Measurements from ENCODE around the gene SERPINA4.

Gene SERPINA4

DNA sequence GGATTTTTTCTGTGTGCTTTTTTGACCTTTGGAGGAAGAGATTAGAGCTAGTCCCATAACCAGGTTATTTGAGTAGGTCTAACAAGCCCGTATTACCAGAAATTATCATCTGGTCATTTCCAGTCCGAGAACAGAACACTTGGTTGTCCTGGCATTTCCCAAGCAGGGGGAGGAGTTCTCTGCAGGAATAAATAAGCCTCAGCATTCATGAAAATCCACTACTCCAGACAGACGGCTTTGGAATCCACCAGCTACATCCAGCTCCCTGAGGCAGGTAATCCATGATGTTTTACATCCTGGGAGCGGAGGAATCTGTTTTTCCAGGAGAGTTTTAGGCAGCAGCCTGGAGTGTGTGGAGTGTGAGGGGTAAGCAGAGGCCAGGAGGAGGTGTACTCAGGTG lies 50.9 kb downstream of the SERPINA4 start, which contains the start of gene SERPINA3:
Gene SERPINA3, plus strand, starts transcription at position 218 of the 400 bp plus-strand sequence. CDS start 2,051 bp downstream, outside the sequence.
- no peak for DNase-seq (ENCODE audit: extremely low read depth, insufficient read length)
- no peaks in the 10 kb centered on the region; the same call in 1 of the 2 replicates for H3K27me3 ChIP-seq (replicated peaks; ENCODE audit: control insufficient read depth, insufficient read depth, low read length)
- H3K4me3 ChIP-seq (replicated peaks; ENCODE audit: low read depth, low read length): no peak within 1 kb of the TSS
- no peaks in the 10 kb centered on the region for H3K36me3 ChIP-seq (ENCODE audit: control insufficient read depth, insufficient read depth, low read length)
- TF ChIP-seq, protein P1, sequence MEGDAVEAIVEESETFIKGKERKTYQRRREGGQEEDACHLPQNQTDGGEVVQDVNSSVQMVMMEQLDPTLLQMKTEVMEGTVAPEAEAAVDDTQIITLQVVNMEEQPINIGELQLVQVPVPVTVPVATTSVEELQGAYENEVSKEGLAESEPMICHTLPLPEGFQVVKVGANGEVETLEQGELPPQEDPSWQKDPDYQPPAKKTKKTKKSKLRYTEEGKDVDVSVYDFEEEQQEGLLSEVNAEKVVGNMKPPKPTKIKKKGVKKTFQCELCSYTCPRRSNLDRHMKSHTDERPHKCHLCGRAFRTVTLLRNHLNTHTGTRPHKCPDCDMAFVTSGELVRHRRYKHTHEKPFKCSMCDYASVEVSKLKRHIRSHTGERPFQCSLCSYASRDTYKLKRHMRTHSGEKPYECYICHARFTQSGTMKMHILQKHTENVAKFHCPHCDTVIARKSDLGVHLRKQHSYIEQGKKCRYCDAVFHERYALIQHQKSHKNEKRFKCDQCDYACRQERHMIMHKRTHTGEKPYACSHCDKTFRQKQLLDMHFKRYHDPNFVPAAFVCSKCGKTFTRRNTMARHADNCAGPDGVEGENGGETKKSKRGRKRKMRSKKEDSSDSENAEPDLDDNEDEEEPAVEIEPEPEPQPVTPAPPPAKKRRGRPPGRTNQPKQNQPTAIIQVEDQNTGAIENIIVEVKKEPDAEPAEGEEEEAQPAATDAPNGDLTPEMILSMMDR (IDR thresholded peaks at IDR 0.05; ENCODE audit: insufficient read depth, low read length, poor library complexity, severe bottlenecking): no peak

DNA sequence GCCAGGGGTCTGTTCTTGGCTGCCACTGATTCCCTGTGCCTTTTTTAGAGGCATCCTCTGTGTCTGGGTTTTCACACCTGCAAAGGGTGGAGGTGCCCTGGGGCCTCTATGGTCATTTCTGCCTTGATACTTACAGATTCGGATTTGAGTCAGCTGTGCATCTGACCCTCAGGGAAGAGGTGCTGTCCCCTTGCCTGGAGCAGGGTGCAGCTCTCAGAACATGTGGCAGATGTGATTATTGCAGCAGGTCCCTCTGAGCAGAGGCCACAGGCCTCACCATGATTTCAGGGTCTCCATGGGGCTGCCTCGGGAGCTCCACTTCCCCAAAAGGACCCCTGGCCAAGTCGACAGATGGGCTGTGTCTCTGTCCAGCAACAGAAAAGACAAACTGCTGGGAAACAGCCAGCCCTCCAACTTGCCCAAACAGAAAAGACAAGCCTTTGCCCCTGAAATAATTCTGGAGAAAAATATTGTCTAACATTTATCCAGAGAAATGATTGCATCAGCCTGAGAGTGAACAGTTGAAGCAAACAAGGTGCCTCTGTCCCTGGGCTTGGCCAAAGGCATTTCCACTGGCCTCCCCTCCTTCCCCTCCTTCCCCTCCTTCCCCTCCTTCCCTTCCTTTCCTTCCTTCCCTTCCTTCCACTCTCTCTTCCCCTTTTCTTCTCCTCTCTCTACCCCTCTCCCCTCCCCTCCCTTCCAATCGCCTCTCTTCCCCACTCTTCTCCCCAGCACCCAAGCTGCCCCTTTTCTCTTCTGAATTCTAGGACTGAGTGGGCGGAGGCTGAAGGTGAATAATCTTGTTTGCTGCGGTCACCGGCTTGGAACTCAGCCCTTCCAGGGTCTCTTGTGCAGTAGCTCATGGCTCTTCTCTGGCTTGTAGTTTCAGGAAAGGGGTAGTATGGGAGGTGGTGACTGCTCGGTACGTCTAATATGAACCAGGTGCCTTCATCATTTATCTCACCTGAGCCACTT lies 51.6 kb downstream of the SERPINA4 start:
- H3K27me3 ChIP-seq (replicated peaks; ENCODE audit: control insufficient read depth, insufficient read depth, low read length): no peaks in the 10 kb centered on the region; the same call in 1 of the 2 replicates
- TF ChIP-seq, protein P1 (IDR thresholded peaks at IDR 0.05; ENCODE audit: insufficient read depth, low read length, poor library complexity, severe bottlenecking): no peak
- no peak overlapping the region for H3K4me3 ChIP-seq (replicated peaks; ENCODE audit: low read depth, low read length)
- H3K36me3 ChIP-seq (ENCODE audit: control insufficient read depth, insufficient read depth, low read length): no peaks in the 10 kb centered on the region
- no peak for DNase-seq (ENCODE audit: extremely low read depth, insufficient read length)

DNA sequence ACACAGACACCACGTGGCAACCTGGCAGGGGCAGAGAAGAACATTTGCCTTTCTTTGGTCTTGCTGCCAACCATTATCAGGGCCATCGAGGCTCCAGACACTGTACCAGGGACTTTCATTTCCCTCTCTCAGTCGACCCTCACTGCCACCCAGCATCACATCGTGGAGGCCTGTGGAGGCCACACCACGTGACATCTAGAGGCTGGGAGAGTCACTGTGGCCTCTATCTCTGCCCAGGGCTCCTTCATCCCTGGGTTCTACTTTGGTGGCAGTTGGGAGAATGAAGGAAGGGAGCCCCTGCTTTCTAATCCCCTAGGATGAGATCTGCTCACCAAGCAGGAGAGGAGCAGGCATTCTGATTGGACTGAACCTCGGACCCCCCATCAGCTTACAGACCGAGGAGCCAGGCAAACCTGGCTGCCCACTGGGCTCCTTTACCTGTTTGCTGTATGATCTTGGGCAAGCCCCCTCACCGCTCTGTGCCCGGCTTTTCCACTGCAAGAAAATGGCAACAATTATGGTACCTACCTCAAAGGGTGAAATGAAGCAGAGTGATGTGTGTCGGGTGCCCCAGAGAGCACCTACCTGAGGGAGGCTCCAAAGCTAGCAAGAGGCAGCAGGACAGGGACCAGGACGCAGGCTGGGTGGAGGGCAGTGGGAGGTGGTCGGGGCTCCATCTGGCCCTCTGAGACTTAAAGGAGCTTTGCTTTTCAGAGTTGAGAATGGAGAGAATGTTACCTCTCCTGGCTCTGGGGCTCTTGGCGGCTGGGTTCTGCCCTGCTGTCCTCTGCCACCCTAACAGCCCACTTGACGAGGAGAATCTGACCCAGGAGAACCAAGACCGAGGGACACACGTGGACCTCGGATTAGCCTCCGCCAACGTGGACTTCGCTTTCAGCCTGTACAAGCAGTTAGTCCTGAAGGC lies 52.7 kb downstream of the SERPINA4 start:
- DNase-seq (ENCODE audit: extremely low read depth, insufficient read length): no peak
- no peaks in the 10 kb centered on the region for H3K36me3 ChIP-seq (ENCODE audit: control insufficient read depth, insufficient read depth, low read length)
- no peaks in the 10 kb centered on the region; the same call in 1 of the 2 replicates for H3K27me3 ChIP-seq (replicated peaks; ENCODE audit: control insufficient read depth, insufficient read depth, low read length)
- TF ChIP-seq, protein P1 (IDR thresholded peaks at IDR 0.05; ENCODE audit: insufficient read depth, low read length, poor library complexity, severe bottlenecking): no peak
- H3K4me3 ChIP-seq (replicated peaks; ENCODE audit: low read depth, low read length): no peak overlapping the region

DNA sequence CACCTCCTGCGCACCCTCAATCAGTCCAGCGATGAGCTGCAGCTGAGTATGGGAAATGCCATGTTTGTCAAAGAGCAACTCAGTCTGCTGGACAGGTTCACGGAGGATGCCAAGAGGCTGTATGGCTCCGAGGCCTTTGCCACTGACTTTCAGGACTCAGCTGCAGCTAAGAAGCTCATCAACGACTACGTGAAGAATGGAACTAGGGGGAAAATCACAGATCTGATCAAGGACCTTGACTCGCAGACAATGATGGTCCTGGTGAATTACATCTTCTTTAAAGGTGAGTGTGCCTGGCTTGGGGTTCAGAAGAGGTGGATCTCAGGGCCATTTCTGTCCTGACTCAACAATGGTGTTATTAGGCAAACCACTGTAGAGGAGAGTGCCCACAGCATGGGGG lies 53.6 kb downstream of the SERPINA4 start:
- H3K36me3 ChIP-seq (ENCODE audit: control insufficient read depth, insufficient read depth, low read length): no peaks in the 10 kb centered on the region
- TF ChIP-seq, protein P1 (IDR thresholded peaks at IDR 0.05; ENCODE audit: insufficient read depth, low read length, poor library complexity, severe bottlenecking): no peak
- DNase-seq (ENCODE audit: extremely low read depth, insufficient read length): no peak
- H3K27me3 ChIP-seq (replicated peaks; ENCODE audit: control insufficient read depth, insufficient read depth, low read length): no peaks in the 10 kb centered on the region; the same call in 1 of the 2 replicates
- H3K4me3 ChIP-seq (replicated peaks; ENCODE audit: low read depth, low read length): no peak overlapping the region

DNA sequence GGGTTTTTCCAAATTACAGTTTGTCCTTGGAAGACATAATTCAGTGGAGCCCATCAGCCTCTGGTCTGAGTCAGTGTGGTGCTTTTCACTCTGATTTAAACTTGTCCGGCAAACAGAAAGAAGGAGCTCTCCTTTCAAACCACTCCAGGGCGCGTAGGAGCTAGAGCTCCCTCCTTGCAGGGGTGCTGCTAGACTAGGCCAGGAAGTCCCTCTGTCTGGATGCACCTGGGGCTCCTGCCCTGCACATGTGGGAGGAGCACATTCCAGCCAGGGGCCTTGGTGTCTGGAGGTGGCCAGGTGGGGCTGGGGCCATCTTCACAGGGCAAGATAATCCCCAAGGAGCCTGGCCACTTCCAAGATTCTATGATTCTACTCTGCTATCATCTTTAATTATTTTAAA lies 54.0 kb downstream of the SERPINA4 start:
- TF ChIP-seq, protein P1 (IDR thresholded peaks at IDR 0.05; ENCODE audit: insufficient read depth, low read length, poor library complexity, severe bottlenecking): no peak
- H3K4me3 ChIP-seq (replicated peaks; ENCODE audit: low read depth, low read length): no peak overlapping the region
- no peaks in the 10 kb centered on the region; the same call in 1 of the 2 replicates for H3K27me3 ChIP-seq (replicated peaks; ENCODE audit: control insufficient read depth, insufficient read depth, low read length)
- H3K36me3 ChIP-seq (ENCODE audit: control insufficient read depth, insufficient read depth, low read length): no peaks in the 10 kb centered on the region
- no peak for DNase-seq (ENCODE audit: extremely low read depth, insufficient read length)

Measured in GM06990 (cell line).